ENCODE results near the gene COL19A1. TPM values are rescaled to one million over a fixed set of nuclear protein-coding genes. Genes with fewer than 3 reads are reported as not detected.

The COL19A1 gene
- polyA plus RNA-seq, 1 of the 3 experiments (the other 2 are of a cell fraction), result 0.15 TPM

GRCh38 chr6:70241031-70241430 lies 374.7 kb downstream of the COL19A1 start (continued):
- TF ChIP-seq FOXJ3 (CRISPR knock-in tag; IDR thresholded peaks at IDR 0.05), result no peak
- TF ChIP-seq, protein P1, sequence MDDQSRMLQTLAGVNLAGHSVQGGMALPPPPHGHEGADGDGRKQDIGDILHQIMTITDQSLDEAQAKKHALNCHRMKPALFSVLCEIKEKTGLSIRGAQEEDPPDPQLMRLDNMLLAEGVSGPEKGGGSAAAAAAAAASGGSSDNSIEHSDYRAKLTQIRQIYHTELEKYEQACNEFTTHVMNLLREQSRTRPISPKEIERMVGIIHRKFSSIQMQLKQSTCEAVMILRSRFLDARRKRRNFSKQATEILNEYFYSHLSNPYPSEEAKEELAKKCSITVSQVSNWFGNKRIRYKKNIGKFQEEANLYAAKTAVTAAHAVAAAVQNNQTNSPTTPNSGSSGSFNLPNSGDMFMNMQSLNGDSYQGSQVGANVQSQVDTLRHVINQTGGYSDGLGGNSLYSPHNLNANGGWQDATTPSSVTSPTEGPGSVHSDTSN (IDR thresholded peaks at IDR 0.05), result no peak
- TF ChIP-seq NRF1 (IDR thresholded peaks at IDR 0.05; ENCODE audit: low read depth, low read length), result no peak
- TF ChIP-seq FOSL2 (IDR thresholded peaks at IDR 0.05; ENCODE audit: borderline replicate concordance, low read depth), result no peak
- TF ChIP-seq FOXM1 (IDR thresholded peaks at IDR 0.05; ENCODE audit: low read depth), result no peak

- H3K36me3 ChIP-seq (replicated peaks in 1 of 2; ENCODE audit: control insufficient read depth in 1 of 2, insufficient read depth in 2 of 2, low read length in 1 of 2), result no peaks in the 10 kb centered on the region
- H3K4me2 ChIP-seq, result no peak overlapping the region
- ChIA-PET CTCF (interaction anchor here (0.5 to 1.6 kb wide), 3 partner anchors 9 to 407 kb away, joined by 3 to 5 read pairs (median 4); no protein-coding TSS in a partner anchor), POLR2A (no interaction called here)
- TF ChIP-seq EP300 (IDR thresholded peaks at IDR 0.05; ENCODE audit: borderline replicate concordance in 1 of 2, low read depth in 1 of 2, low read length in 1 of 2) (no peak), EZH2phosphoT487 (IDR thresholded peaks at IDR 0.05; ENCODE audit: borderline replicate concordance, low read depth) (no peak), MEF2A (IDR thresholded peaks at IDR 0.05; ENCODE audit: borderline replicate concordance, low read depth) (no peak), ELF1 (IDR thresholded peaks at IDR 0.05) (no peak), TCF12 (IDR thresholded peaks at IDR 0.05) (no peak), YY1 (IDR thresholded peaks at IDR 0.05; ENCODE audit: low read depth) (no peak), FOXJ3 (CRISPR knock-in tag; IDR thresholded peaks at IDR 0.05) (no peak), SIN3A (IDR thresholded peaks at IDR 0.05; ENCODE audit: borderline replicate concordance, low read depth, low read length) (no peak), GABPA (IDR thresholded peaks at IDR 0.05; ENCODE audit: low read depth) (no peak), USF1 (IDR thresholded peaks at IDR 0.05; ENCODE audit: borderline replicate concordance, low read depth) (no peak), MAX (IDR thresholded peaks at IDR 0.05; ENCODE audit: low read depth) (no peak), JUND (IDR thresholded peaks at IDR 0.05) (no peak), NRF1 (IDR thresholded peaks at IDR 0.05; ENCODE audit: low read depth, low read length) (no peak), TEAD4 (IDR thresholded peaks at IDR 0.05; ENCODE audit: borderline replicate concordance, insufficient read depth) (no peak), MXI1 (IDR thresholded peaks at IDR 0.05; ENCODE audit: low read depth, low read length) (no peak), FOXM1 (IDR thresholded peaks at IDR 0.05; ENCODE audit: low read depth) (no peak)
- TF ChIP-seq, protein P2, sequence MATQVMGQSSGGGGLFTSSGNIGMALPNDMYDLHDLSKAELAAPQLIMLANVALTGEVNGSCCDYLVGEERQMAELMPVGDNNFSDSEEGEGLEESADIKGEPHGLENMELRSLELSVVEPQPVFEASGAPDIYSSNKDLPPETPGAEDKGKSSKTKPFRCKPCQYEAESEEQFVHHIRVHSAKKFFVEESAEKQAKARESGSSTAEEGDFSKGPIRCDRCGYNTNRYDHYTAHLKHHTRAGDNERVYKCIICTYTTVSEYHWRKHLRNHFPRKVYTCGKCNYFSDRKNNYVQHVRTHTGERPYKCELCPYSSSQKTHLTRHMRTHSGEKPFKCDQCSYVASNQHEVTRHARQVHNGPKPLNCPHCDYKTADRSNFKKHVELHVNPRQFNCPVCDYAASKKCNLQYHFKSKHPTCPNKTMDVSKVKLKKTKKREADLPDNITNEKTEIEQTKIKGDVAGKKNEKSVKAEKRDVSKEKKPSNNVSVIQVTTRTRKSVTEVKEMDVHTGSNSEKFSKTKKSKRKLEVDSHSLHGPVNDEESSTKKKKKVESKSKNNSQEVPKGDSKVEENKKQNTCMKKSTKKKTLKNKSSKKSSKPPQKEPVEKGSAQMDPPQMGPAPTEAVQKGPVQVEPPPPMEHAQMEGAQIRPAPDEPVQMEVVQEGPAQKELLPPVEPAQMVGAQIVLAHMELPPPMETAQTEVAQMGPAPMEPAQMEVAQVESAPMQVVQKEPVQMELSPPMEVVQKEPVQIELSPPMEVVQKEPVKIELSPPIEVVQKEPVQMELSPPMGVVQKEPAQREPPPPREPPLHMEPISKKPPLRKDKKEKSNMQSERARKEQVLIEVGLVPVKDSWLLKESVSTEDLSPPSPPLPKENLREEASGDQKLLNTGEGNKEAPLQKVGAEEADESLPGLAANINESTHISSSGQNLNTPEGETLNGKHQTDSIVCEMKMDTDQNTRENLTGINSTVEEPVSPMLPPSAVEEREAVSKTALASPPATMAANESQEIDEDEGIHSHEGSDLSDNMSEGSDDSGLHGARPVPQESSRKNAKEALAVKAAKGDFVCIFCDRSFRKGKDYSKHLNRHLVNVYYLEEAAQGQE (IDR thresholded peaks at IDR 0.05; ENCODE audit: low read depth, low read length), result no peak
- H3K4me1 ChIP-seq (ENCODE audit: control insufficient read depth in 1 of 2, insufficient read depth in 2 of 2, low read depth in 1 of 2, low read length in 1 of 2), result no peaks in the 10 kb centered on the region
- H4K20me1 ChIP-seq (ENCODE audit: insufficient read depth), result no peaks in the 10 kb centered on the region
- H3K27me3 ChIP-seq (ENCODE audit: insufficient read depth), result no peaks in the 10 kb centered on the region; the same call in 1 of the 2 replicates
- no peak overlapping the region for H3K27ac ChIP-seq (ENCODE audit: low read depth in 2 of 2, low read length in 1 of 2)
- no peak overlapping the region for H2AFZ ChIP-seq (ENCODE audit: low read depth)
- no peaks in the 10 kb centered on the region for H3K79me2 ChIP-seq (ENCODE audit: insufficient read depth)
- no peak overlapping the region for H3K9ac ChIP-seq
- DNase-seq, result no peak
- no peaks in the 10 kb centered on the region for H3K9me2 ChIP-seq
- no peaks in the 10 kb centered on the region for H3K9me3 ChIP-seq
- H3K4me3 ChIP-seq (ENCODE audit: low read depth in 2 of 2, low read length in 1 of 2), result no peak overlapping the region
- 56% methylated on average over 7 of the region's 7 CpGs for WGBS (ENCODE audit: low lambda C conversion rate)
- H3F3A ChIP-seq (replicated peaks; ENCODE audit: insufficient read depth), result no peaks in the 10 kb centered on the region
These were observed 375.6 kb downstream of the COL19A1 start for GRCh38 chr6:70241991-70242420.

Data from SK-N-SH (cell line).